ENCODE measurements around the gene RAB36.

GRCh38 chr22:23114721-23115020 lies 30.6 kb upstream of the RAB36 start:
- TF ChIP-seq, protein P1, sequence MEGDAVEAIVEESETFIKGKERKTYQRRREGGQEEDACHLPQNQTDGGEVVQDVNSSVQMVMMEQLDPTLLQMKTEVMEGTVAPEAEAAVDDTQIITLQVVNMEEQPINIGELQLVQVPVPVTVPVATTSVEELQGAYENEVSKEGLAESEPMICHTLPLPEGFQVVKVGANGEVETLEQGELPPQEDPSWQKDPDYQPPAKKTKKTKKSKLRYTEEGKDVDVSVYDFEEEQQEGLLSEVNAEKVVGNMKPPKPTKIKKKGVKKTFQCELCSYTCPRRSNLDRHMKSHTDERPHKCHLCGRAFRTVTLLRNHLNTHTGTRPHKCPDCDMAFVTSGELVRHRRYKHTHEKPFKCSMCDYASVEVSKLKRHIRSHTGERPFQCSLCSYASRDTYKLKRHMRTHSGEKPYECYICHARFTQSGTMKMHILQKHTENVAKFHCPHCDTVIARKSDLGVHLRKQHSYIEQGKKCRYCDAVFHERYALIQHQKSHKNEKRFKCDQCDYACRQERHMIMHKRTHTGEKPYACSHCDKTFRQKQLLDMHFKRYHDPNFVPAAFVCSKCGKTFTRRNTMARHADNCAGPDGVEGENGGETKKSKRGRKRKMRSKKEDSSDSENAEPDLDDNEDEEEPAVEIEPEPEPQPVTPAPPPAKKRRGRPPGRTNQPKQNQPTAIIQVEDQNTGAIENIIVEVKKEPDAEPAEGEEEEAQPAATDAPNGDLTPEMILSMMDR (IDR thresholded peaks at IDR 0.05) = no peak
- TF ChIP-seq EZH2 (IDR thresholded peaks at IDR 0.05; ENCODE audit: borderline replicate concordance, insufficient read depth, low read depth, low read length, poor library complexity, severe bottlenecking) = no peak

All from B cell (primary cell).